ENCODE measurements around the gene RPGRIP1L. TPM values are rescaled to one million over a fixed set of nuclear protein-coding genes. Genes with fewer than 3 reads are reported as not detected.

RPGRIP1L gene
- total and polyA plus RNA-seq, 2 donors from 2014 or later, result 4.3 to 10.2 TPM

DNA sequence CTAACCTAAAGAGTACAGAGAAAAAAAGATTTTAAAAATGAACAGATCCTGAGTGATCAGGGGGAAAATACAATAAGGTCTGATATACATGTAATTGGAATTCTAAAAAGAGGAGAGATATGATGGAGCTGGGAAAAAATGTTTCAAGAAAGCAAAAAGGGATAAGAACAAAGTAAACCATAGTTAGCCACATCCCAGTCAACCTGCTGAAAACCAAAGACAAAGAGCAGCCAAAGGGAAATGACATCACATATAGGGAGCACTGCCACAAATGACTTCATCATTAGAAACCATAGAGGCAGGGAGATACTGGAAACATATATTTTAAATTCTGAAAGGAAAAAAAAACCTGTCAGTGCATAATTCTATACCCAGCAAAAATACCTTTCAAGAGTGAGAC, 131.9 kb downstream of the RPGRIP1L start:
- no peak for FAIRE-seq

GRCh38 chr16:53566552-53567245, 137.0 kb downstream of the RPGRIP1L start:
- intact Hi-C loops (cut with DNase I), result no loop called here
- Histone ChIP-seq H3K9ac (ENCODE audit: low read length in 3 of 3) (no peak overlapping the region), H3K4me3 (ENCODE audit: low read length in 3 of 3) (no peak overlapping the region), H3K27me3 (ENCODE audit: control insufficient read depth, insufficient read depth, low read length) (no peaks in the 10 kb centered on the region), H3K36me3 (ENCODE audit: control insufficient read depth in 2 of 3, insufficient read depth in 3 of 3, low read length in 3 of 3) (no peaks in the 10 kb centered on the region), H3K27ac (ENCODE audit: low read depth in 2 of 2, low read length in 2 of 2) (no peak overlapping the region), H3K9me3 (ENCODE audit: control insufficient read depth in 2 of 3, insufficient read depth in 1 of 3, low read length in 3 of 3) (peaks cover 0 to 7% (median 2%) of the 10 kb centered on the region in 3 donors), H3K4me1 (ENCODE audit: control insufficient read depth in 2 of 3, insufficient read depth in 2 of 3, low read depth in 1 of 3, low read length in 3 of 3) (no peaks in the 10 kb centered on the region)
- peak in 1 of 5 donors; percentile 15 for DNase-seq
- TF ChIP-seq, protein P1, sequence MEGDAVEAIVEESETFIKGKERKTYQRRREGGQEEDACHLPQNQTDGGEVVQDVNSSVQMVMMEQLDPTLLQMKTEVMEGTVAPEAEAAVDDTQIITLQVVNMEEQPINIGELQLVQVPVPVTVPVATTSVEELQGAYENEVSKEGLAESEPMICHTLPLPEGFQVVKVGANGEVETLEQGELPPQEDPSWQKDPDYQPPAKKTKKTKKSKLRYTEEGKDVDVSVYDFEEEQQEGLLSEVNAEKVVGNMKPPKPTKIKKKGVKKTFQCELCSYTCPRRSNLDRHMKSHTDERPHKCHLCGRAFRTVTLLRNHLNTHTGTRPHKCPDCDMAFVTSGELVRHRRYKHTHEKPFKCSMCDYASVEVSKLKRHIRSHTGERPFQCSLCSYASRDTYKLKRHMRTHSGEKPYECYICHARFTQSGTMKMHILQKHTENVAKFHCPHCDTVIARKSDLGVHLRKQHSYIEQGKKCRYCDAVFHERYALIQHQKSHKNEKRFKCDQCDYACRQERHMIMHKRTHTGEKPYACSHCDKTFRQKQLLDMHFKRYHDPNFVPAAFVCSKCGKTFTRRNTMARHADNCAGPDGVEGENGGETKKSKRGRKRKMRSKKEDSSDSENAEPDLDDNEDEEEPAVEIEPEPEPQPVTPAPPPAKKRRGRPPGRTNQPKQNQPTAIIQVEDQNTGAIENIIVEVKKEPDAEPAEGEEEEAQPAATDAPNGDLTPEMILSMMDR (IDR thresholded peaks at IDR 0.05; ENCODE audit: borderline replicate concordance, extremely low read depth, insufficient read depth), result no peak
- no peak for FAIRE-seq

More for the DNA sequence above, 131.9 kb downstream of the RPGRIP1L start:
- no peak for DNase-seq
- Histone ChIP-seq H3K27ac (ENCODE audit: low read depth in 2 of 2, low read length in 2 of 2) (no peak overlapping the region), H3K9me3 (ENCODE audit: control insufficient read depth in 2 of 3, insufficient read depth in 1 of 3, low read length in 3 of 3) (peaks cover 0 to 15% (median 4%) of the 10 kb centered on the region in 3 donors), H3K4me3 (ENCODE audit: low read length in 3 of 3) (no peak overlapping the region), H3K4me1 (ENCODE audit: control insufficient read depth in 2 of 3, insufficient read depth in 2 of 3, low read depth in 1 of 3, low read length in 3 of 3) (no peaks in the 10 kb centered on the region), H3K9ac (ENCODE audit: low read length in 3 of 3) (no peak overlapping the region), H3K27me3 (ENCODE audit: control insufficient read depth, insufficient read depth, low read length) (no peaks in the 10 kb centered on the region), H3K36me3 (ENCODE audit: control insufficient read depth in 2 of 3, insufficient read depth in 3 of 3, low read length in 3 of 3) (no peaks in the 10 kb centered on the region)
- TF ChIP-seq, protein P1 (IDR thresholded peaks at IDR 0.05; ENCODE audit: borderline replicate concordance, extremely low read depth, insufficient read depth), result no peak
- intact Hi-C loops (cut with DNase I), result no loop called here

- TF ChIP-seq, protein P1 (IDR thresholded peaks at IDR 0.05; ENCODE audit: borderline replicate concordance, extremely low read depth, insufficient read depth), result no peak
- intact Hi-C loops (cut with DNase I), result no loop called here
- Histone ChIP-seq H3K9me3 (ENCODE audit: control insufficient read depth in 2 of 3, insufficient read depth in 1 of 3, low read length in 3 of 3) (no peaks in the 10 kb centered on the region), H3K9ac (ENCODE audit: low read length in 3 of 3) (no peak overlapping the region), H3K27me3 (ENCODE audit: control insufficient read depth, insufficient read depth, low read length) (no peaks in the 10 kb centered on the region), H3K36me3 (ENCODE audit: control insufficient read depth in 2 of 3, insufficient read depth in 3 of 3, low read length in 3 of 3) (no peaks in the 10 kb centered on the region), H3K4me1 (ENCODE audit: control insufficient read depth in 2 of 3, insufficient read depth in 2 of 3, low read depth in 1 of 3, low read length in 3 of 3) (no peaks in the 10 kb centered on the region), H3K4me3 (ENCODE audit: low read length in 3 of 3) (no peak overlapping the region), H3K27ac (ENCODE audit: low read depth in 2 of 2, low read length in 2 of 2) (no peak overlapping the region)
- peak in 2 of 5 donors; percentile 15 to 17 for DNase-seq
- FAIRE-seq, result no peak
Observed at GRCh38 chr16:53565296-53565863, 138.3 kb downstream of the RPGRIP1L start.
